KG1 (cell line): ENCODE measurements around the gene EEF2KMT.
A peak's percentile ranks its signal among the peaks of the same experiment; 100 is the strongest.
"Not testable (repeated sequence)": the region's sequence is repeated elsewhere in the genome, so short reads cannot be mapped to it uniquely, and the experiment has no call there.

Experiments
- DNase-seq: peaks from one replicate; lab custom pipeline; 2025; lab: John Stamatoyannopoulos, UW

The EEF2KMT gene

GRCh38 chr16:5095145-5095830 is 2.3 kb downstream of the EEF2KMT start:
- not testable (repeated sequence) for DNase-seq

- DNase-seq: not testable (repeated sequence)
Observed at GRCh38 chr16:5093746-5094145, 3.8 kb downstream of the EEF2KMT start.

- not testable (repeated sequence) for DNase-seq
Observed at GRCh38 chr16:5093081-5093480, 4.5 kb downstream of the EEF2KMT start.

GRCh38 chr16:5090592-5090991 is 7.0 kb downstream of the EEF2KMT start:
- not testable (repeated sequence) for DNase-seq

GRCh38 chr16:5089911-5090555 is 7.6 kb downstream of the EEF2KMT start:
- DNase-seq: not testable (repeated sequence)

GRCh38 chr16:5088936-5089335 is 8.7 kb downstream of the EEF2KMT start:
- DNase-seq: not testable (repeated sequence)

- not testable (repeated sequence) for DNase-seq
Observed at GRCh38 chr16:5088086-5088790, 9.4 kb downstream of the EEF2KMT start.

- DNase-seq: not testable (repeated sequence)
Observed at GRCh38 chr16:5085716-5086115, 11.9 kb downstream of the EEF2KMT start.

GRCh38 chr16:5084802-5085201 is 12.8 kb downstream of the EEF2KMT start:
- DNase-seq: peak; percentile 16

GRCh38 chr16:5084099-5084731 is 13.4 kb downstream of the EEF2KMT start:
- not testable (repeated sequence) for DNase-seq

GRCh38 chr16:5083646-5084045 is 13.9 kb downstream of the EEF2KMT start:
- DNase-seq: not testable (repeated sequence)

GRCh38 chr16:5080996-5081395 is 16.6 kb downstream of the EEF2KMT start:
- DNase-seq: not testable (repeated sequence)

GRCh38 chr16:5080461-5080860 is 17.1 kb downstream of the EEF2KMT start:
- DNase-seq: not testable (repeated sequence)

- DNase-seq: no peak
Observed at GRCh38 chr16:5078626-5079025, 19.0 kb downstream of the EEF2KMT start.

- no peak for DNase-seq
Observed at GRCh38 chr16:5077304-5077703, 20.3 kb downstream of the EEF2KMT start.

GRCh38 chr16:5075637-5076036 is 22.0 kb downstream of the EEF2KMT start:
- no peak for DNase-seq

- DNase-seq: not testable (repeated sequence)
Observed at GRCh38 chr16:5073771-5074170, 23.8 kb downstream of the EEF2KMT start.

- DNase-seq: no peak
Observed at GRCh38 chr16:5073279-5073629, 24.3 kb downstream of the EEF2KMT start.

GRCh38 chr16:5072334-5073278 is 25.0 kb downstream of the EEF2KMT start:
- DNase-seq: no peak

GRCh38 chr16:5071681-5072333 is 25.8 kb downstream of the EEF2KMT start, which contains the start of gene ALG1:
ALG1 (plus strand) TSS chr16:5071843; CDS start chr16:5071850, 7 bp downstream.
- DNase-seq: peak; percentile 58

GRCh38 chr16:5071341-5071680 is 26.3 kb downstream of the EEF2KMT start:
- DNase-seq: no peak
